GM12878 (cell line): ENCODE measurements around the gene NAXE. TPM values are rescaled to one million over a fixed set of nuclear protein-coding genes. Genes with fewer than 3 reads are reported as not detected.

ENCODE experiments used
- BCL11A ChIP-seq: IDR thresholded peaks from 2 replicates; pipeline ENCODE4 v1.6.1; 2011; ENCODE audit warnings: low read depth, low read length
- CBX3 ChIP-seq: fragments of 200-600 bp; sonication (generic); IDR thresholded peaks from 2 replicates; pipeline ENCODE4 v1.6.1; 2016; ENCODE audit warnings: low read depth, borderline replicate concordance
- CTCF ChIP-seq, 3 experiments: IDR thresholded peaks in 2 of 3; conservative IDR thresholded peaks in 1 of 3; 2 replicates each; pipeline ENCODE4 v1.5.1; 2011; ENCODE audit warnings: low read depth in 3 of 3, low read length in 3 of 3, mild to moderate bottlenecking in 3 of 3, control low read depth in 2 of 3, moderate library complexity in 2 of 3, inconsistent platforms in 1 of 3, mixed read lengths in 1 of 3; ENCODE audit not compliant: control insufficient read depth in 2 of 3, insufficient read depth in 1 of 3; ENCODE audit errors: extremely low read depth in 1 of 3
- DPF2 ChIP-seq: fragments of 450-650 bp; IDR thresholded peaks from 2 replicates; pipeline ENCODE4 v1.6.1; 2017; ENCODE audit warnings: mild to moderate bottlenecking
- E4F1 ChIP-seq: fragments of 450-650 bp; IDR thresholded peaks from 2 replicates; pipeline ENCODE4 v1.6.1; 2018; ENCODE audit warnings: borderline replicate concordance, mild to moderate bottlenecking; ENCODE audit not compliant: partially characterized antibody
- ETV6 ChIP-seq, 2 experiments: fragments of 450-650 bp in 1 of 2; IDR thresholded peaks in 1 of 2; conservative IDR thresholded peaks in 1 of 2; 2 replicates each; pipeline ENCODE4 v1.6.1; 2014; ENCODE audit warnings: antibody characterized with exemption in 1 of 2, borderline replicate concordance in 1 of 2, low read depth in 1 of 2, mild to moderate bottlenecking in 1 of 2, moderate library complexity in 1 of 2
- FOS ChIP-seq: IDR thresholded peaks from 3 replicates; pipeline ENCODE4 v1.6.1; 2011; ENCODE audit warnings: borderline replicate concordance; ENCODE audit not compliant: insufficient read length; ENCODE audit errors: extremely low read depth
- JUND ChIP-seq: IDR thresholded peaks from 2 replicates; pipeline ENCODE4 v1.6.1; 2012; ENCODE audit warnings: low read depth, mild to moderate bottlenecking, low read length, improper control_type of control experiment, moderate library complexity
- KDM1A ChIP-seq: fragments of 200-600 bp; sonication (generic); IDR thresholded peaks from 2 replicates; pipeline ENCODE4 v1.6.1; 2016; ENCODE audit warnings: borderline replicate concordance
- KLF5 ChIP-seq: fragments of 450-650 bp; IDR thresholded peaks from 2 replicates; pipeline ENCODE4 v1.6.1; 2014; ENCODE audit warnings: mild to moderate bottlenecking; ENCODE audit not compliant: partially characterized antibody
- LARP7 ChIP-seq: fragments of 450-650 bp; IDR thresholded peaks from 2 replicates; pipeline ENCODE4 v1.6.1; 2017; ENCODE audit warnings: mild to moderate bottlenecking
- NFXL1 ChIP-seq: fragments of 450-650 bp; IDR thresholded peaks from 2 replicates; pipeline ENCODE4 v1.6.1; 2017; ENCODE audit warnings: antibody characterized with exemption, mild to moderate bottlenecking, borderline replicate concordance
- NRF1 ChIP-seq: conservative IDR thresholded peaks from 2 replicates; pipeline ENCODE4 v1.6.1; 2011; ENCODE audit warnings: mild to moderate bottlenecking, low read depth, low read length, improper control_type of control experiment
- POU2F2 ChIP-seq: IDR thresholded peaks from 3 replicates; pipeline ENCODE4 v1.6.1; 2011; ENCODE audit warnings: low read depth, mild to moderate bottlenecking, low read length, borderline replicate concordance
- RUNX3 ChIP-seq: IDR thresholded peaks from 2 replicates; pipeline ENCODE4 v1.6.1; 2012; ENCODE audit warnings: low read length, inconsistent platforms
- SIN3A ChIP-seq: IDR thresholded peaks from 2 replicates; pipeline ENCODE4 v1.6.1; 2012; ENCODE audit warnings: low read depth, low read length, improper control_type of control experiment
- SREBF2 ChIP-seq: IDR thresholded peaks from 2 replicates; pipeline ENCODE4 v1.6.1; 2012; ENCODE audit warnings: mild to moderate bottlenecking, low read length
- STAT3 ChIP-seq: IDR thresholded peaks from 2 replicates; pipeline ENCODE4 v1.6.1; 2011; ENCODE audit warnings: low read depth, low read length, improper control_type of control experiment
- USF1 ChIP-seq: IDR thresholded peaks from 2 replicates; pipeline ENCODE4 v1.6.1; 2011; ENCODE audit warnings: borderline replicate concordance, low read depth, mild to moderate bottlenecking, moderate library complexity, mixed read lengths, low read length; ENCODE audit not compliant: insufficient read depth; ENCODE audit errors: extremely low read length
- ZBTB11 ChIP-seq: fragments of 450-650 bp; formaldehyde crosslinking; IDR thresholded peaks from 2 replicates; pipeline ENCODE4 v1.5.0; 2022; ENCODE audit warnings: mild to moderate bottlenecking, missing genetic modification characterization
- ZNF207 ChIP-seq: fragments of 450-650 bp; IDR thresholded peaks from 2 replicates; pipeline ENCODE4 v1.6.1; 2014; ENCODE audit warnings: antibody characterized with exemption, mild to moderate bottlenecking, borderline replicate concordance
- ZSCAN29 ChIP-seq: fragments of 450-650 bp; IDR thresholded peaks from 2 replicates; pipeline ENCODE4 v1.6.1; 2017; ENCODE audit warnings: mild to moderate bottlenecking, moderate library complexity
- polyA plus RNA-seq, 11 experiments: library from polyadenylated mRNA; depleted of rRNA in 4 of 11; unstranded in 6 of 11; stranded (reverse) in 5 of 11; fragments of >200 nt; fragmentation: Nextera tagmentation in 4 of 11; fragmentation: Illumina TruSeq in 1 of 11; extraction: Ambion mirVana in 4 of 11; extraction: Trizol in 1 of 11; gene quantifications; 1 replicate in 1 of 11; 2 replicates in 10 of 11; pipeline versions ENCODE4 v1.2.1 to v1.2.3, GENCODE V29; 2011 to 2016; ENCODE audit warnings: inconsistent platforms in 2 of 11, missing spikeins in 2 of 11, low read depth in 1 of 11
- total RNA-seq, 4 experiments: library from RNA; depleted of rRNA in 3 of 4; stranded (reverse); fragments of >200 nt in 3 of 4; fragmentation: Illumina TruSeq in 1 of 4; extraction: Trizol in 1 of 4; gene quantifications; 2 replicates each; pipeline versions ENCODE4 v1.2.1 to v1.2.3, GENCODE V29; 2013 to 2021

The NAXE gene
- total and polyA plus RNA-seq, 10 of the 15 experiments (the other 5 are each of a cell fraction or from before 2014, with no cell fraction given) = 17.8 to 93.3 (median 68.8) TPM

- TF ChIP-seq ETV6 (conservative IDR thresholded peaks at IDR 0.05 in 1 of 2, IDR thresholded peaks at IDR 0.05 in 1 of 2; ENCODE audit: borderline replicate concordance in 1 of 2, low read depth in 1 of 2) (no peak), NRF1 (peak; percentile 35; the same call in 1 of the 2 replicates), BCL11A (no peak), KDM1A (no peak), CBX3 (no peak), POU2F2 (peak; percentile 59; the same call in 2 of the 3 replicates), DPF2 (no peak), CTCF (IDR thresholded peaks at IDR 0.05 in 2 of 3, conservative IDR thresholded peaks at IDR 0.05 in 1 of 3; ENCODE audit: control insufficient read depth in 2 of 3, extremely low read depth in 1 of 3, insufficient read depth in 1 of 3, low read depth in 3 of 3, low read length in 3 of 3) (0 out of 6 replicates have a peak, but pooled peaks of 1 of the 3 experiments have one; percentile 1), KLF5 (peak; percentile 15), JUND (no peak), ZNF207 (no peak), E4F1 (no peak), SIN3A (no peak; the same call in 1 of the 2 replicates), STAT3 (no peak), NFXL1 (no peak), SREBF2 (no peak), ZBTB11 (CRISPR knock-in tag) (no peak), USF1 (no peak), LARP7 (no peak; the same call in 1 of the 2 replicates), ZSCAN29 (no peak), RUNX3 (peak; percentile 4; the same call in 1 of the 2 replicates), FOS (no peak)
Measured at GRCh38 chr1:156591432-156592157, at the start of gene NAXE (continued).
